Measurements from ENCODE around the gene KCNJ15. TPM values are rescaled to one million over a fixed set of nuclear protein-coding genes. Genes with fewer than 3 reads are reported as not detected.
"Not testable (repeated sequence)": the region's sequence is repeated elsewhere in the genome, so short reads cannot be mapped to it uniquely, and the experiment has no call there.

Gene KCNJ15
- total and polyA plus RNA-seq, 10 donors: 0.27 to 45.6 (median 16.8) TPM

GRCh38 chr21:38234395-38235142, 22.2 kb upstream of the KCNJ15 start:
- WGBS, 5 donors: 65 to 91% (median 76%) methylated on average over 6 of the region's 6 CpGs
- Histone ChIP-seq H3K9me3 (peaks cover 5 to 38% (median 27%) of the 10 kb centered on the region in 8 donors), H3K4me1 (no peaks in the 10 kb centered on the region), H3K36me3 (no peaks in the 10 kb centered on the region), H3K27ac (no peak overlapping the region), H3K4me3 (no peak overlapping the region), H3K27me3 (replicated peaks in 1 of 7) (no peaks in the 10 kb centered on the region)
- intact Hi-C loops (cut with DNase I; ENCODE audit: low total_unique reads): no loop called here
- no peak for DNase-seq
- TF ChIP-seq POLR2A (IDR thresholded peaks at IDR 0.05) (no peak), CTCF (IDR thresholded peaks at IDR 0.05 in 8 of 11, conservative IDR thresholded peaks at IDR 0.05 in 3 of 11) (no peak), POLR2AphosphoS5 (IDR thresholded peaks at IDR 0.05) (no peak)

- H3K4me3 ChIP-seq; H3K4me1 ChIP-seq; intact Hi-C loops (cut with DNase I; ENCODE audit: low total_unique reads); DNase-seq; H3K27ac ChIP-seq; H3K36me3 ChIP-seq; H3K27me3 ChIP-seq (replicated peaks in 1 of 7): not testable (repeated sequence)
- 90 to 95% (median 93%) methylated on average over 9 of the region's 9 CpGs for WGBS, 5 donors
- peaks cover 0 to 32% (median 20%) of the 10 kb centered on the region in 8 donors for H3K9me3 ChIP-seq
These were observed 21.5 kb upstream of the KCNJ15 start for GRCh38 chr21:38235251-38235650.

GRCh38 chr21:38236232-38236631, 20.6 kb upstream of the KCNJ15 start:
- WGBS, 5 donors: 79 to 94% (median 88%) methylated on average over 2 of the region's 2 CpGs
- Histone ChIP-seq H3K9me3 (peaks cover 0 to 22% (median 10%) of the 10 kb centered on the region in 8 donors), H3K27me3 (replicated peaks in 1 of 7) (no peaks in the 10 kb centered on the region), H3K27ac (no peak overlapping the region), H3K36me3 (no peaks in the 10 kb centered on the region), H3K4me1 (no peaks in the 10 kb centered on the region), H3K4me3 (no peak overlapping the region)
- intact Hi-C loops (cut with DNase I; ENCODE audit: low total_unique reads): no loop called here
- no peak for DNase-seq
- TF ChIP-seq CTCF (IDR thresholded peaks at IDR 0.05 in 8 of 11, conservative IDR thresholded peaks at IDR 0.05 in 3 of 11): no peak
- no peak for TF ChIP-seq POLR2A (IDR thresholded peaks at IDR 0.05)
- no peak for TF ChIP-seq POLR2AphosphoS5 (IDR thresholded peaks at IDR 0.05)

GRCh38 chr21:38239672-38240071, 17.1 kb upstream of the KCNJ15 start:
- Histone ChIP-seq H3K4me3 (no peak overlapping the region), H3K9me3 (no peaks in the 10 kb centered on the region), H3K27ac (no peak overlapping the region), H3K4me1 (peaks cover 0 to 5% (median 0%) of the 10 kb centered on the region in 6 donors), H3K36me3 (no peaks in the 10 kb centered on the region), H3K27me3 (replicated peaks in 1 of 7) (no peaks in the 10 kb centered on the region)
- TF ChIP-seq POLR2A (IDR thresholded peaks at IDR 0.05): no peak
- no peak for TF ChIP-seq CTCF (IDR thresholded peaks at IDR 0.05 in 8 of 11, conservative IDR thresholded peaks at IDR 0.05 in 3 of 11)
- TF ChIP-seq POLR2AphosphoS5 (IDR thresholded peaks at IDR 0.05): no peak
- no peak for DNase-seq
- intact Hi-C loops (cut with DNase I; ENCODE audit: low total_unique reads): no loop called here
- 73 to 80% (median 75%) methylated on average over 4 of the region's 4 CpGs for whole genome bisulfite sequencing, 5 donors

Data from spleen (tissue), 11 donors.